HG02840 (cell line): Measurements from ENCODE around the gene CACNA1C.
"Not testable (repeated sequence)": the region's sequence is repeated elsewhere in the genome, so short reads cannot be mapped to it uniquely, and the experiment has no call there.

Experiments used
- ATAC-seq: cut with Tn5 transposase; IDR thresholded peaks from one replicate; pipeline ENCODE4 v1.9.1; 2021; ENCODE audit warnings: mild to moderate bottlenecking, moderate library complexity, moderate number of reproducible peaks; ENCODE audit not compliant: unreplicated experiment, low FRiP score

The CACNA1C gene

DNA sequence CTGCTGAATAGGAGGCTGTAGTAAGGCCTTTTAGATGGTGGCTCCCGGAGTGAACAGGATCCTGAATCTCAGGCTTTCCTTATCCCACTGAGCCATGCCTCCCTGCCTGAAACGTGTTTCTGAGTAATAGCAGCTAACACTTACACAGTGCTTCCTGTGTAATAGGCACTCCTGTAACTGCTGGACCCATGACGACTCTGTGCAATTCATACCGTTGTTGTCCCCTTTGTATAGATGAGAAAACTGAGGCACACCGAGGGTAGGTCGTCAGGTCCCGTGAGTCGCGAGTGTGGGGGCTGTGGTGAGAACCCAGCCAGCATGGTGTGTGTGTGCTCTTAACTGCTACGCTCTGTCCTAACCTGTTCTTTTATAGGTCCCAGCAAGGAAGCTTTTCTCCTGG is 193.6 kb downstream of the CACNA1C start:
- no peak for ATAC-seq

DNA sequence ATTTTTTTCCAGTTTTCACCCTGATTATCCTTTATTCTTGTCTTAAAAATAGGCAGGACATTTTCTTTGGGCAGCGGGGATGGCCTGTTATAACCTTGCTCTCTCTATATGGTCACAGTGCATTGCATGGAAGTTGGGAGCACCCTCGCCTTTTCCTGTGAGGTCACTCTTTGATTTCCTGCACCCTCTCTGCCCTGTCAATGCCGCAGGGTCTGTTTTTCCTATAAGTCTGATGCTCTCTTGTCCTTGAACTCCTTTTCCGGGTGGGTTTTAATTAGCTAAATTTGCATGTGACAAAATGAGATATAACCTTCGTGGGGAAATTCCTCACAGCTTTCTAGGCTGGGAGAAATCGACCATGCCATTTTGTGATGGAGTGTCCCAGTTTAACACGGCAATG is 194.3 kb downstream of the CACNA1C start:
- ATAC-seq: no peak

DNA sequence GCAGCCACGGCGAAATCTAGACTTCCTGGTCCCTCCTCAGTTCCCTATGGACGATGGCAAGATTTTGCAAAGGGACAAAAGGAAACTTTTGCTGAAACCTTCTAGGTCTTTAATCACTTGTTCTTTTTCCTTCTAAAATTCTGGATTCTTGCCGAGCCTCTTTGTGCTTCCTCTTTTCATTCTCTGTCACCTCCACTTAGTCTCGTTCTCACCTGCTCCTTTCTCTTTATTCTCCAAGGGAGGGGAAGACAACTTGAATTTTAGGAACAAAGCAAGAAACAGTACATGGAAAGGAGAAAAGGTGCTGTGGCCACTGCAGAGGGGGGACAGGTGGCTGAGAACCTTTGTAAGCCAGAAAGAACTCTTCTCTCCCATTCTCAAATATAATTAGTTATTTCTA is 194.8 kb downstream of the CACNA1C start:
- no peak for ATAC-seq

DNA sequence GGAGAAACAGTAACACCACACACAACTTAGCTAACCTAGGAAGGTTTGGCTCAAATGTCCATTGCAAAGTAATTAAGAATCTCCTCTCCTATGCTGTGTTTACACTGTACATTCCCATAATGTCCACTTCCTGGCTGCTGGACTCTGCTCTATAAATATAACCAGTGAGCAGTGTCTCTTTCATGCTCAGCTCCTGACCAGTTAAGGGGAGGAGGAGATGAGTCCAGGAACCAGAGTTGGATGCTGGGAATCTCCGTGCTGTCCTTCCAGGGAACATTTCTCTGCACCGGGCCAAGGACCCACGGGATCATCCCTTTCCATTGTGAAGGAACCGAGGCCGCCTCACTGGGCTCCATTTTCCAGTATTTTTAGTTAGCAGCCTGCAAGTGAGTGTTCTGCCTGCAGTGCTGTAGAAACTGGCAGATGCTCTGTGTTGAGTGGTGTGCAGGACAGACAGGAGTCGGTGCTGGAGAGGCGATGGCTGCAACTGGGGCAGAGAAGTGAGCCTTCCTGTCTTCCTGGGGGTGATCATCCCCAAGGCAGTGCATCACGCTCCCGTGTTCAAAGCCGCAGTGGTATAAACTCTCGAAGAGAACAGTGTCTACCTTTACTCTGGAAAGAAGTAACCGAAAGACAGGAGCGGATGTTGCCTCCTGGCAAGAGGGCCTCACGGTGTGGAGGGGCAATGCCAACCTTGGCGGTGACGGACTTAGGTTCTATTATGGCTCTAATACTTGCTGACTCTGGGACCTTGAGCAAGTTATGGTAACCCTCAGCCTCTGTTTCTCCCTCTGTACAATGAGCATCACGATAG is 195.5 kb downstream of the CACNA1C start:
- ATAC-seq: no peak

DNA sequence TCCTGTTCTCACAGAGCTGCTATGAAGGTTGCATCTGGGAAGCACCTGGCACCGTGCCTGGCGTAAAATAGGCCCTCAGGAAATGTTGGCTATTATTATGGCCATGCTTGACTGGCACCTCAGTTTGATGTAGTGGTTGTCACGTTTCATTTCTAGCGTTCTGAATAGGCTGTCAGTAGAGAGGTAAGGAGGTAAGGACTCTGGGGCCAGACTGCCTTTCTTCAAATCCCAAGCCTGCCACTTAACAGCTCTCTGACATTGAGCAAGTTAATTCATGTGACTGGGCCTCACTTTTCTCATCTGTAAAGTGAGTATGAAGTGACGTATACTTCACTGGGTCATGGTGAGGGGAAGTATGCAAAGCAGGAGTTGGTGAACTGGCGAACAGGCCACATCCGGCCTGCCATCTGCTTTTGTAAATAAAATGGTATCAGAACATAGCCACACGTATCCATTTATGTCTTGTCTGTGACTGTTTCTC is 196.2 kb downstream of the CACNA1C start:
- peak; percentile 56 for ATAC-seq

DNA sequence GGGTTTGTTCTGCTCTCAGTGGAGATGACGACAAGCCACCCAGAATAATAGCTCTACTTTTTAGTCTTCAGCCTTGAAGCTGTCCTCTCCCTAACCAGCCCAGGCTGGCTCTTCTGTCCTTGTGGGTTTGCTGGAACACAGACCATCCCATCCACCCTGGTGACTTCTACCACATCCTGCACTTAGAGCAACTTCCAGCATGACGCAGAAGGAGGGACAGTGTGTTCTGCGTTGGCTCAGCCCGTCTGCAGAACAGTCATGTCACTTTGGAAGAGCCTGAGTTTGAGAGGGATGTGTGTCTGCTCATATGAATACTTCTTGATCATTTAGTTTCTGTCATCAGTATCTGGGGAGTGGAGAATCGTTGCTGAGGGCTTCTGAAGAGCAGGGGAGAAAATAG is 198.0 kb downstream of the CACNA1C start:
- no peak for ATAC-seq

DNA sequence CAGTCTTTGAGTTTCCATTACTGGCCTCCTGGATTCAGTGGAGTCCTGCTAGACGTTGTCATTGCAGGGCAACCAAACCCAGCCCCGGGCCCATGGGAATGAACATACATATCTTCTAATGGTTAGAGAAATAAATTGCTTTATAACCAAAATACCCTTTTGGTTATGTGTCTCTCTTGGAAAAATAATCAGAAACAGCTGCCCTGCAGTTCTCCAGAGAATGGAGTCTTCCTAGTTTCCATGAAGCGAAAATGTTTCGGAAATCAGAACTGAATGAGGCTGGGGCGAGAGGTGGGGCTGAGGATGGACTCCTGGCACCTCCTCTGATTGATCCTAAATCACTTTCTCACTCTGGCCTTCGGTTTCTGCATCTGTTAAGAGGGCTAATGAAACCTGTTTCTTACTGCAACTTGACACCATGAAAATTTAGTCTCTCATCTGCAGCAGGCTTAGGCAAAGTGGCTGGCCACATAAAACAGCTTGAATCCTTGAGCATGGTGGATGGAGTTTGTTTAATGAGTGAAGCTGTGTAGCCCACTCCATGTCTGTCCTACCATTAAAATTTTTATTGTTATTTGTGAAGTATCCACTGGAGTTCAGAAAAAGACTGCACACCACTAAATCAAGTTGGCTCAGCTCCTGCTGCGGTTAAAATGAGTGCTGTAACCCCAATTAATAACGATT is 198.9 kb downstream of the CACNA1C start:
- ATAC-seq: no peak

DNA sequence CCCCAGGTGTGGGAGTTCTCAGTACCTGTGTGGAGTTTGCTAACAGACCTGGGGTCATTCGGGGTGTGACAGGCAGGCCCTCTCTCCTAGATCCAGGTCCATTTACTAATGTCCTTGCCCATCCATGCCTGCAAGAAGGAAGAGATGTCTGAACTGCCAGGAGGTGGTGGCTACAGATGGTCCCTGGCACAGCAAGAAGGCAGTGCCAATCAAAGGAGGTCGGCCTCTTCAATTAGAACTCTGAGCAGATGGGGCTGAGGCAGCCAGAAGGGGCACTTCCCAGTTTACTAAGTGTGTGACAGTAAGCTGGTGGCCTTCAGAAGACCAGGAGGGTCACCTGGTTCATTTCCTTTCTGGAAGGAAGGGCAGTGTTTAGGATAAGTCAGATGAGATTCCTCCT is 202.5 kb downstream of the CACNA1C start:
- no peak for ATAC-seq

DNA sequence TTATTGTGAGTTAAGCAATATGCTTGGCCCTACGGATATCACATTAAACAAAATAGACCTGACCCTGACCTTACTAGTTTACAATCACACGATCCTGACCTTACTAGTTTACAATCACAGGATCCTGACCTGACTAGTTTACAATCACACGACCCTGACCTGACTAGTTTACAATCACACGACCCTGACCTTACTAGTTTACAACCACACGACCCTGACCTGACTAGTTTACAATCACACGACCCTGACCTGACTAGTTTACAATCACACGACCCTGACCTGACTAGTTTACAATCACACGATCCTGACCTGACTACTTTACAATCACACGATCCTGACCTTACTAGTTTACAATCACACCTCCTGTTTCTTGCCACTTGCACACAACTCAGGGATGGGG is 202.9 kb downstream of the CACNA1C start:
- not testable (repeated sequence) for ATAC-seq

DNA sequence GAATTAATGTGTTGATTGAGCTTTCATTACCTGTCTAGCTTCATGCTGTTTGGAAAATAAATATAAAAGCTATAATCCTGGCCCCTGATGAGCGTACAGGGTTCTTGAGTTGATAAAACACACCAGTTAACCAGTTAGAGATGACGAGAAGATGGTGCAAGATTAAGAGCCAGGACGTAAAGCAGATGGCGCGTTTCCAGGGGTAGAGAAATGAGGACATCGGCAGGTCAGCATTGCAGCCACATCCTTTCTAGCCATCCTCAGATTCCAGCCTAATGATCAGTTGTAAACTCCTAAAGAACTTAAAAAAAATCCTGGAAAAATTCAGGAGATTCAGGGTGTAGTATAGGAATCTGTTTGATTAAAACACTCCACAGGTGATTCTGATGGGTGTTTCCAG is 203.7 kb downstream of the CACNA1C start:
- ATAC-seq: no peak

DNA sequence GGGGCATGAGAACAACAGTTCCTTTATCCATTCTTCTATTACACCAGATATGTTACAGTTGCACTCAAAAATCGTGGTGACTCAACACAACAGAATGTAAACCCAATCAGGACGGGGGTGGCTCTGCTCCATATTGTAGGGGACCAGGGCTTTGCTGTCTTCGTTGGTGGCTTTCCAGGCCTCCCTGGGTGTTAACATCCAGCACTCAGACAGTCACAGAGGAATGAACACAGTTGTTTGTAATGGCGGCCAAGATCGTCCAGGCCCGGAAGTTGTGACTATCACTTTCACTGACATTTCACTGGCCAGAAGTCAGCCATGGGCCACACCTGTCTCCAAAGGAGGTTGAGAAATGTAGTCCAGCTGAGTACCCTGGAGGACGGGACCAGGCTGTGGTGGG is 204.1 kb downstream of the CACNA1C start:
- ATAC-seq: no peak

DNA sequence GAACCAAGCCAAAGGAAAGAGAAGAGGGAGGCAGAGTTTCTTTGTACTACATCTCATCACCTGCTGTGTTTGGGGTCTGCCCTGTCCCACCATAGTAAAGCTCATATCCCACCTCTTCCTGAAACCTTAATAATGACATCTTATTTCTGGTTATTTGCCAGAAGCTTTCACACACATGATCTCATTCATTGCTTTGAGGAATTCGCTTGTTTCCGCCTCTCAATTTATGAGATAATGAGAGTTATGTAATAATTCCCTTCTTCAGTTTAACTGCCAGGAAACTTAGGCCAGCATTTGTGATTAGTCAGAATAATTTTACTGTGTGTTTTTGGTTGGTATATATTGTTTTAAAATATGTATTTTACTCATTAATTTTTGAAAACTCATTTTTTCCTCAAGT is 205.2 kb downstream of the CACNA1C start:
- no peak for ATAC-seq

DNA sequence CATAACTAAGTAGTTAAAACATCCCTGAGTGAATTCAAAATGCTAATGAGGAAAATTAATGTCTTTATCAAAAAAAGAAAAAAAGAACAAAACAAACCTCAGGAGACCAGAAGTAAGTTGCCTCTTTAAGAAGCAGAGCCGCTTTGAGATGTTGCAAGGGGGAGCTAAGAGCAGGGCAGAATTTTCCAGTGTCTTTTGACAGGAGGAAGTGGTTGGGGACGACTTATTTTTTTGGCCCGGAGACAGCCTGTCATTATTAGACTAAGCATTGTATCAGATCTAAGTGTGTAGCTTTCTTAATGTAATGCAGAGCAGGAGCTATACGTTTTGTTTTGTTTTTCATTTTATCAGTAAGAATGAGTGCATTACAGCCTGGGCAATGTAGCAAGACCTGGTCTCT is 206.6 kb downstream of the CACNA1C start:
- no peak for ATAC-seq

DNA sequence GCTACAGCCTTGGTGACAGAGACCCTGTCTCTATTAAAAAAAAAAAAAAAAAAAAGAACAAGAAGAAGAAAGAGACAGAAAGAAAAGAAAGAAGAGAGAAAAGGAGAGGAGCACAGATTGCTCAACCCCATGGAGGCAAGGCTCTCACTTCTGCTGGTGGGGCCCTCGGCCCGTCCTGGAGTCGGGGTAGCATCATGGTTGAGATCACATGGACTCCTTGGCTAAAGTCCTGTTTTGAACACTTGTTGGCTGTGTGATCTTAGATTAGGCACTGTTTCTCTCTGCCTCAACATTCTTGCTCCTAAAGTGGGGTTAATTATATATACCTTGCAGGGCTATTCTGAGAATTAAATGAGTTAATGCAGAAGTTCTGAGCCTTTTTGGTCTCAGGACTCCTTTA is 207.7 kb downstream of the CACNA1C start:
- ATAC-seq: no peak

DNA sequence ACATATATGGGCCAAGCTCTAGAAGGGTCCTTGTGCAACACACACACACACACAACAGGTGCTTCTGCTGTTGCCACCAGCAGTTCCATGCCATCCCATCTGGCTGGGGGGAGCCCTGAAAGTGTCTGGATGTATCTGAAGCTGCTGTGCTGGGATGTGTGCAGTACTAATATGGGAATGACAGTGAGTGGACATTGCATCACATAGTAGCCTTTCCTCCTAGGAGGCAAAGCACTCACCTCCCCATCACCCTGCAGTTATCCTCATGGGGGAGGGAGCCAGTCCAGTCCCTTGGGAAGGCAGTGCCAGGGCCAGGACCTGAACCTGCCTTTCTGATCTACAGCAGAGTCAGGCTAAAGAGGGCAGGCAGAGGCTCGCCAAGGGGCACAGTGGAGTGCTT is 208.9 kb downstream of the CACNA1C start:
- no peak for ATAC-seq

DNA sequence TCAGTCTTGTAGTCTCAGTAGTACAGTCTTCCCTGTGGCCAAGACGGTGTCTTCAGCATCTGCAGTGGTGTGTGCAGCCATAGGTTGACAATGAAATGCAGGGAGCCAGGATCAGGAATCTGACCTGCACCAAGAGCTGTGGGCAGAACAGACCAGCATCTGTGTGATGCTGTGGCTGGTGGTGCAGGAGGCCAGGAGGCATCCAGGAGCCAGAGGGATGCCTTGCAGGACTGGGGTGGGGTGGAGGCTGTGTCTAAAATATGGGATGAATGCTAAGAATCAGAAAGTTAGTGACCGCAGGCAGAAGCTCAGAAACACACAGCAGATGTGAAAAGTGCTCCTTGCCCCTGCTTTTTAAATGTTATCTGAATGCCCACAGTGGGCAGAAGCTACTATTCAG is 209.7 kb downstream of the CACNA1C start:
- no peak for ATAC-seq

DNA sequence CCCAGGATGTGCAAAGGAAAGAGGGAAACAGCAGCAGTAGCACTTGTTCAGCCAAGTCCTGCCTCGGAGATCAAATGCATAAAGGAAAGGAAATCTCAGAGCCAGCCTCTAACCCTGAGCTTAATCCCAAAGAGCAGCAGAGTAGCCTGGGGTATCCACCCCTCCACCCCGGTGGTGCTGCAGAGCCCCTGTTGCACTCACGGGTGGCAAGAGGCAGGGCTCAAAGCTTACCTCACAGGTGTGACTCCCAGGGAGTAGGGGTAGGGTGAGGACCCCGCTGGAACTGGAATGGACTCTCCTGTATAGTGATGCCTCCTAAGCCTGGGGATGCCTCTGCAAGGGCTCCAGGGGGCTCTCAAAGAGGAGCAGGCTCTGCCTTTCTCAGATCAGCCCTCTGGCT is 211.1 kb downstream of the CACNA1C start:
- ATAC-seq: no peak

DNA sequence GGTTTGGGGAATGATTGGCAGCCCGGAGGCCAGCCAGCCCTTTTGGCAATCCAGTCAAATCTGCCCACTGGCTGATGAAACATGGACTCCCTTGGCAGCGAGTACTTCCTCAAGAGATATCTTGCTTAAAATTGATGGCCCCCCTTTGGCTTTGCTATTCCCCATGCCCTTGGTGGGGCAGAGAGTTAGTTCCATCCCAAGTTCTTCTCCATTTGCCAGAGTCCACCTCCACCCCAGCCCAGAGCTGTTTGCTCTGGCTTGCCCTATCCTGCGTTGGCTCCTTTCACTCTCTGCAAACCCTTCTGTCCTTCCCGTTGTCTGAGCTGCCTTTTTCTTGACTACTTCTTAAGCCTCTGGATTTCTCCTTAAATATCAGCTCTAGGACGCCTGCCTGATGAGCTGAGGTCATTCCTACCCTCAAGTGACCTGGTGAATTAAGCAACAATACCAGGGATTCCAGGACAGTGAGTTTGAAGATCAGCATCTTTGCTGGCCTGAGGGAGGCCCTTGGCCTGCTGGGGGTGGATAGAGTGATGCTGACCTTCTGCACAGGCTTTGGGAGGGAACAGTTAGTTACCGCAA is 212.0 kb downstream of the CACNA1C start:
- no peak for ATAC-seq

DNA sequence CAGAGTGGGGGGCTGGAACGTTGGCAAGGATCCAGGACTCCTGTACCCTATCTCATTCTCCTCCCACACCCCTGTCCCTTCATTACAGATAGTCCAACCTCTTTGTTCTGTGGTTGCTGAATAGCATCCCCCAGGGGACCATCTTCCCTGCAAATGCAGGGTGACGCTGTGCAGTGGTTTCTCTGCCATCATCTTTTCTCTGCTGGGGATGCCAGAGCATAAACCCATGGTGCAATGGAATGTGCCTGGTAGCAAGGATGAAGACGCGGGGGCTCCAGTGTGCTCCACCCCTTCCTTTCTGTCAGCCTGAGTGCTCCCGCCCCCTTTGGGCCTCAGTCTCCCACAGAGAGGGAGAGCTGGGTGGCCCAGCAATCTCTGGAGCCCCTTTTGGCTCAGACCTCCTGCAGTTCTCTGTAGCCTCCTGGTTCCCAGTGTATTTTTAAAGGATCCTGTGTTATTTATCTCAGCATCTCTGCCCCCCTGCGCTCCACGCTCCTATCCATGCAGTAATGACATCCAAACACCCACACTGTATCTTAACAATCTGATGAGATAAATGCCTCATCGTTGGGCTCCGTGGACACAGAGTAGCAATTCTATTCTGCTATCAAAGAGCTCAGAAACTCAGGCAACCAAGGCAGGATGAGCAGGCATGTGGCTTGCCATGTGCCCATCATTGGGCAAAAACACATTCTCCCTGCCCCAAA is 212.8 kb downstream of the CACNA1C start:
- ATAC-seq: no peak

DNA sequence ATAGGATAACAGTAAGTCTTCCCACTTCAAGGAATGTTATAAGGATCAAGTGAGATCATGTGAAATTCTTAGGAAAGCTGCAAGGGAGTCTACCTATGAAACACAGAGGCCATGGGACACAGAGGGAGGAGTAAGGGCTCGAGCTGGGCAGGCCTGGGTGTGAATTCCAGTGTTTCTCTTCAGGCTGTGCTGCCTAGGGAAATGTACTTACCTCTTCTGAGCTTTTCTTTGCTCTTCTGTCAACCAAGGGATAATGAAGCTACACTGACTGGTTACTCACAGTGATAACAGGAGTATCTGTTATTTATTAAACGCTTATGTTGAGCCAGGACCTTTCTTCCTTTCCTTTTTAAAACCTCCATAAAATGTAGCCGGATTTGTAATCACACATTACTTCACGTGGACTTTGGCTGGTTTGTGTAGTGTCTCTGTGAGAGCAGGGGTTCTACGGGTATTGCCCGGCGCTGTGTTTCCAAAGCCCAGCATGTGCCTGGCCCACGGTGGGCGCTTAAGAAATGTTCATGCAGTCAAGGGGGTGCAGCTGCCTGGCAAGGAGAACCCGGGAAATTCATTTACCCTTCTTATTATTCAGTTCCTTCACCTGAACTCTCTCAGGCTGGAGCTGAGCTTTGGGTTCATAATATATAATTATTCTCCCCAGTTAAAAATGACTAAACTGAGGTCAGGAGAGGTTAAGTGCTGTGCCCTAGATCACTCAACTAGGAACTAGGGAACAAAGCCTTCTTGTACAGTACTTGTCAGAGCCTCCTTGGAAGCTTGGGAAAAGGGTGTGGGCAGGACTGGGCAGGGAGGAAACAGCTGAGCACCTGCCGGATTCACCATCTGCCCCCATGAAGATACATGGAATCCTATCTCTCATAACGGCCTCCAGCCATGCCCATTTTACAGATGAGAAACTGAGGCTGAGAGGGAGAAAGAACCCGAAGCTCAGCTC is 214.2 kb downstream of the CACNA1C start:
- no peak for ATAC-seq
